Glutamatergic neuron (in vitro differentiated cells): ENCODE data around the gene DYNLL1. TPM values are rescaled to one million over a fixed set of nuclear protein-coding genes. Genes with fewer than 3 reads are reported as not detected.
"Not testable (repeated sequence)": the region's sequence is repeated elsewhere in the genome, so short reads cannot be mapped to it uniquely, and the experiment has no call there.

Source experiments
- DNase-seq: peaks from one replicate; pipeline ENCODE4 v3.0.0; 2022
- H3K27ac Mint-ChIP-seq: one replicate; pipeline ENCODE4 v1.8.0; 2020; ENCODE audit warnings: mild to moderate bottlenecking, mixed read lengths, inconsistent platforms; ENCODE audit not compliant: unreplicated experiment
- H3K27me3 Mint-ChIP-seq: one replicate; pipeline ENCODE4 v1.8.0; 2020; ENCODE audit warnings: mild to moderate bottlenecking, moderate library complexity, mixed read lengths, inconsistent platforms; ENCODE audit not compliant: unreplicated experiment
- H3K36me3 Mint-ChIP-seq: one replicate; pipeline ENCODE4 v1.8.0; 2020; ENCODE audit warnings: mild to moderate bottlenecking, mixed read lengths, inconsistent platforms; ENCODE audit not compliant: unreplicated experiment
- H3K4me1 Mint-ChIP-seq: one replicate; pipeline ENCODE4 v1.8.0; 2020; ENCODE audit warnings: mild to moderate bottlenecking, low read depth, mixed read lengths, inconsistent platforms; ENCODE audit not compliant: unreplicated experiment
- H3K4me3 Mint-ChIP-seq: one replicate; pipeline ENCODE4 v1.8.0; 2020; ENCODE audit warnings: mild to moderate bottlenecking, mixed read lengths, inconsistent platforms; ENCODE audit not compliant: unreplicated experiment
- H3K9me3 Mint-ChIP-seq: one replicate; pipeline ENCODE4 v1.8.0; 2020; ENCODE audit warnings: mild to moderate bottlenecking, moderate library complexity, mixed read lengths, inconsistent platforms; ENCODE audit not compliant: unreplicated experiment
- CTCF ChIP-seq: fragments of 200-600 bp; sonication (generic); IDR thresholded peaks from one replicate; pipeline ENCODE4 v1.5.0; 2021; ENCODE audit not compliant: partially characterized antibody, unreplicated experiment
- long read RNA-seq: library from polyadenylated mRNA; unstranded; transcript quantifications from one replicate; pipeline ENCODE4 v2.0.0, GENCODE V29; 2020; ENCODE audit not compliant: unreplicated experiment
- total RNA-seq: library from RNA; stranded (reverse); fragmentation: NEBNext Ultra II Directional; extraction: Animal tissue kit (Norgen Biotek cat#: 25700); gene quantifications from one replicate; pipeline ENCODE4 v1.2.1, GENCODE V29; 2021; ENCODE audit not compliant: unreplicated experiment

Gene DYNLL1
- 403 TPM for total RNA-seq
- long read RNA-seq, transcript DYNLL1-202 (3 exons, 697 nt) = minor isoform, 8 of 112 reads
- long read RNA-seq, transcript DYNLL1-201 (3 exons, 720 nt) = major isoform, 91 of 112 reads
- long read RNA-seq, transcript DYNLL1-203 (3 exons, 814 nt) = minor isoform, 6 of 112 reads
- long read RNA-seq, partial matches to known transcripts = 0 of 112 reads
- long read RNA-seq, other reads (novel, unspliced or antisense) = 3 of 112 reads

DNA sequence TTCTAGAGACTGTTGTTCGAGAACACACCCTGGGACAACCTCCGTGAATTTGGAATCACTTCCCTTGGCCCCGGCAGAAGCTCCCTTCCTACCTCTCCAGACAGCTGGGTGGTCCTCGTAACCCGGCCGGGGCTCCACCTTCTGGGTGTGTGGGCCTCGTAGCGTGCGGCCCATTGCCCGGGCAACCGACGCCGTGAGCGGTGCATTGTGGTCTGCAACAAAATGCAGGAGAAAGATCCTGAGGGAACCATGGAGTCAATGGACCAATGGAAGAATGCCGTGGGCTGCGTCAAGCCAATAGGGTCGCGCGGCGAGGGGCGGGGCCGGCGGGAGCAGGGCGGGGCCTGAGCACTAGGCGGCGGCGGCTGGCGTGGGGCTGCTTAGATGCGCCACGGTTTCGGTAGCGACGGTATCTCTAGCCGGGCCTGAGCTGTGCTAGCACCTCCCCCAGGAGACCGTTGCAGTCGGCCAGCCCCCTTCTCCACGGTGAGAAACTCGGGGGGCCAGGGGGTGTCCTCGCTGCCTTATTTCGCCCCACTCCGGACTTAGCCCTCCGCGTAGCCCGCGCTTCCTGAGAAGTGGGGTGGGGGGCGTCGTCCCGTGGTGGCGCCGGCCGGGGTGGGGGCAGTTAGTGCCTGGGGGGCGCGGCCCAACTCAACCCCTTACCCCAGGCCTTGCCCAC is at the start of gene DYNLL1:
Gene DYNLL1, plus strand, starts transcription at position 383 of the 682 bp plus-strand sequence. CDS start 309 bp downstream, outside the sequence.
- Mint-ChIP-seq H3K9me3 (peaks cover 10% of the 10 kb centered on the region), H3K36me3 (no peaks in the 10 kb centered on the region), H3K27me3 (peaks cover 6% of the 10 kb centered on the region), H3K4me3 (peak within 1 kb of the TSS; percentile 98), H3K4me1 (peaks cover 6% of the 10 kb centered on the region), H3K27ac (peak within 1 kb of the TSS; percentile 40)
- peak; percentile 98 for DNase-seq
- TF ChIP-seq CTCF = no peak

- not testable (repeated sequence) for H3K9me3 Mint-ChIP-seq, H3K36me3 Mint-ChIP-seq, H3K4me1 Mint-ChIP-seq, H3K27me3 Mint-ChIP-seq, DNase-seq
- Mint-ChIP-seq H3K27ac (peak overlapping the region; percentile 38), H3K4me3 (peak overlapping the region; percentile 99)
Observed at GRCh38 chr12:120446844-120447178, 49.1 kb upstream of the DYNLL1 start.

GRCh38 chr12:120447992-120448391 is 47.9 kb upstream of the DYNLL1 start:
- TF ChIP-seq CTCF = no peak
- Mint-ChIP-seq H3K27ac (no peak overlapping the region), H3K4me1 (peaks cover 3% of the 10 kb centered on the region), H3K27me3 (peaks cover 8% of the 10 kb centered on the region), H3K36me3 (no peaks in the 10 kb centered on the region), H3K4me3 (peak overlapping the region; percentile 52), H3K9me3 (peaks cover 7% of the 10 kb centered on the region)
- DNase-seq = no peak

DNA sequence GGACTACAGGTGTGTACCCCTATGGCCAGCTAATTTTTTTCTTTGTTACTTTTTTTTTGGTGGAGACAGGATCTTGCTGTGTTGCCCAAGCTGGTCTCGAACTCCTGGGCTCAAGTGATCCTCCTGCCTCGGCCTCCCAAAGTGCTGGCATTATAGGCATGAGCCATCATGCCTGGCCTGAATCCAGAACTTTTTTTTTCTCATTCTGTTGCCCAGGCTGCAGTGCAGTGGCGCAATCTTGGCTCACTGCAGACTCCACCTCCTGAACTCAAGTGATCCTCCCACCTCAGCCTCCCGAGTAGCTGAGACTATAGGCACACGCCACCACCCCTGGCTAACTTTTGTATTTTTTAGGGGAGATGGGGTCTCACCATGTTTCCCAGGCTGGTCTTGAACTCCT is 43.4 kb upstream of the DYNLL1 start:
- not testable (repeated sequence) for H3K27ac Mint-ChIP-seq, H3K4me1 Mint-ChIP-seq, H3K36me3 Mint-ChIP-seq, H3K4me3 Mint-ChIP-seq, H3K27me3 Mint-ChIP-seq, H3K9me3 Mint-ChIP-seq, DNase-seq

- H3K27ac Mint-ChIP-seq = no peak overlapping the region
- no peak for TF ChIP-seq CTCF
- no peak for DNase-seq
- H3K9me3 Mint-ChIP-seq = peaks cover 4% of the 10 kb centered on the region
- no peaks in the 10 kb centered on the region for H3K4me1 Mint-ChIP-seq
- H3K36me3 Mint-ChIP-seq = no peaks in the 10 kb centered on the region
- H3K4me3 Mint-ChIP-seq = no peak overlapping the region
- peaks cover 4% of the 10 kb centered on the region for H3K27me3 Mint-ChIP-seq
Observed at GRCh38 chr12:120453060-120453750, 42.7 kb upstream of the DYNLL1 start.

GRCh38 chr12:120453977-120454376 is 41.9 kb upstream of the DYNLL1 start:
- H3K27ac Mint-ChIP-seq = no peak overlapping the region
- peaks cover 4% of the 10 kb centered on the region for H3K9me3 Mint-ChIP-seq

More at GRCh38 chr12:120453977-120454376, 41.9 kb upstream of the DYNLL1 start:
- peak; percentile 50 for TF ChIP-seq CTCF
- Mint-ChIP-seq H3K4me3 (no peak overlapping the region), H3K27me3 (peaks cover 4% of the 10 kb centered on the region), H3K4me1 (no peaks in the 10 kb centered on the region), H3K36me3 (no peaks in the 10 kb centered on the region)
- DNase-seq = no peak
